ENCODE measurements around the gene FAM229B. TPM values are rescaled to one million over a fixed set of nuclear protein-coding genes. Genes with fewer than 3 reads are reported as not detected.
"Not testable (repeated sequence)": the region's sequence is repeated elsewhere in the genome, so short reads cannot be mapped to it uniquely, and the experiment has no call there.

The FAM229B gene
- total RNA-seq (2014; rRNA removed; shearing (Covaris generic); ENCODE audit: low replicate concordance) = 13.1 and 14.7 TPM in 2 replicates

DNA sequence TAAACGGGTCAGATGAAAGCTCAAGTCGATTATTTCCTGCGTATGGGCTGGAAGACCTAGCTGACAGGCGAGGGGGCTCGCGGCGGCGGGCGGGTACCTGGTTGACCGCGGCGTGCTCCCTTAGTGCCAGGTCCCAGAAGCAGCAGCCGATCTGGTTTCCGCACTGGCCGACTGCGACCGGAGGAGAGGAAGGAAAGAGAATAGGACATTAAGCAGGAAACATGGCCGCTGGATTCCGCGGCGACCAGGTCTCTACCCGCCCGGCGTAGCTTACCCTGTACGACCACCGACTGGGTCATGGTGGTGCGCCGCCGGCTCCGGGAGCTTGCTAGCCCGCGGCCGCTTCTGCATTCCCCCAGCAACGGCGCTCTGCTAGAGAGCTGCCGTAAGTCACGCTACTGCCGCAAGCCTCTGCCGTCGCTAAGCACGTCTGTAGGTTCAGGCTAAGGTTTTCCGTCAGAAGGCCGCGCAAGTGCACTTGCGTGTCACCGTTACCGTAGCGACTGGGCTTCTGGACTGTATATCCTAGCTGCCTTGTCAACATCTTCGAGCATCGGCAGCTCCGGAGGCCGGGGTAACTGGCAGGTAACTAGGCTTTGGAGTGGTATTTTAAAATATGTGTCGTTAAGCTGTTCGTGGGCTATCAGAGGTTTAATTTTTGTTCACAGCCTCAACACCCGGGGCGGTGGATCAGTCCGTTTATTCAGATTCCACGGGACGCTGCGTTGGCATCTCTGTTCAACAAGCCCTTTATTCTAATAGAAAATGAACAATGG lies at the start of gene FAM229B, which contains the start of gene TUBE1:
TSS of gene FAM229B (plus strand) at position 456 of the 776 bp plus-strand sequence. CDS start 11,693 bp downstream, outside the sequence.
TSS of gene TUBE1 (minus strand) at position 347 of the 776 bp plus-strand sequence. CDS start at position 299, 48 bp downstream.
- peak; percentile 84 for DNase-seq (ENCODE audit: low read depth)
- in situ Hi-C loops (cut with HindIII; ENCODE audit: low pct_unique_long_range_greater_than_20kb, low sequenced_read_pairs) = no loop called here

DNA sequence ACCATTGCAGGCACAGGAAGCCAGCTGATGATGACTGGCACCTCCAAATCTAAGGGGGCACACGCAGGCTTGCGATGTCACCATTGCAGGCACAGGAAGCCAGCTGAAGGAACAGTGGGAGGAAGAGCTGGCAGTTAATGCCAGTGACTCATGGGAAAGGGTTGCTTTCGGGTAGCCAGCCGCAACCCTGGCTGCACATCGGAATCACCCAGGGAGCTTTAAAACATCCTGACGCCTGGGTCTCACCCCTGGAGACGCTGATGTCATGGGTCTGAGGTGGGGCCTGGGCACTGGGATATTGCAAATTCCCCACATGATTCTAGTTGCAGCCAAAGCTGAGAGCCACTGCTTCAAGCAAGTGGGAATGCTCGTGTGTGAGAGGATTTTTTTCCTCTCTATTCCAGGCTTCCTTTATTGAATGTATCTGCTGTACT lies 49.6 kb upstream of the FAM229B start:
- DNase-seq (ENCODE audit: low read depth) = peak; percentile 65
- in situ Hi-C loops (cut with HindIII; ENCODE audit: low pct_unique_long_range_greater_than_20kb, low sequenced_read_pairs) = no loop called here

DNA sequence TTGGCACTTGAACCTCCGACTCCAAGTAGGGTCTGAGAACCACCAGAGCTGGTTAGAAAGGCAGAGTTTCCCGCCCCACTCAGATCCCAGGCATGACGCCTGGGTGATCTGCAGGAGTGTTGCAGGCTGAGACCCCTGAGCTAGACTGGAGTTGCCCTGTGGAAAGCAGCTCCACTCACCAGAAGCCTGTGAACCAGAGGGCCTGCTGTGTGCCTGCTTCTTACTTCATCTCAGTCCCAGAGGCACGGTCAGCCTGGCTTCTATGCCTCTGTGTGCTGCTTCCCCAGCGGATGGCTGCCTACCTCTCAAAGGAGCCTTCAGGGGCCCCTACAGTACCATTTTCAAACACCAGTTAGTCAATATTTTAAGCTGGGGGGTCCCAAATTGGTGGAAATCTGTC lies 49.1 kb upstream of the FAM229B start:
- in situ Hi-C loops (cut with HindIII; ENCODE audit: low pct_unique_long_range_greater_than_20kb, low sequenced_read_pairs) = no loop called here
- no peak for DNase-seq (ENCODE audit: low read depth)

- no peak for DNase-seq (ENCODE audit: low read depth)
- in situ Hi-C loops (cut with HindIII; ENCODE audit: low pct_unique_long_range_greater_than_20kb, low sequenced_read_pairs) = no loop called here
Observed at GRCh38 chr6:112038756-112039430, 48.5 kb upstream of the FAM229B start.

GRCh38 chr6:112039431-112039770 lies 48.0 kb upstream of the FAM229B start:
- in situ Hi-C loops (cut with HindIII; ENCODE audit: low pct_unique_long_range_greater_than_20kb, low sequenced_read_pairs) = no loop called here
- no peak for DNase-seq (ENCODE audit: low read depth)

DNA sequence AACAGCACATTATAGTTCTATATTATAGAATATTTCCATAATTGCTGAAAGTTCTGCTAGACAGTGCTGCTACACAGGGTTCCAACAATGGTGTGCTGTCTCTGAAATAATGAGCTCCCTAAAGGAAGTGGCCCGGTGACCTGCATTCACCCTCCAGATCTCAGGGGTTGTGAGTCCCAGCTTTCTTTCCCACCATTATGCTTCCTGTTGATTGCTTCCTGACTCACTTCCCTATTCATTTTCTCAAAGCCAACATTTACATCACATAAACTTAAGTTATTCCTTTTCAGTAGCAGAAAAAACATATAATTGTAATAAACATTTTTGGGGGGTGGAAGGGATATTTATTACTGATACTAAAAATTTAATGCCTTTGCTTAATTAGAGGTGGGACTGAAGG lies 46.4 kb upstream of the FAM229B start:
- DNase-seq (ENCODE audit: low read depth) = no peak
- in situ Hi-C loops (cut with HindIII; ENCODE audit: low pct_unique_long_range_greater_than_20kb, low sequenced_read_pairs) = no loop called here

DNA sequence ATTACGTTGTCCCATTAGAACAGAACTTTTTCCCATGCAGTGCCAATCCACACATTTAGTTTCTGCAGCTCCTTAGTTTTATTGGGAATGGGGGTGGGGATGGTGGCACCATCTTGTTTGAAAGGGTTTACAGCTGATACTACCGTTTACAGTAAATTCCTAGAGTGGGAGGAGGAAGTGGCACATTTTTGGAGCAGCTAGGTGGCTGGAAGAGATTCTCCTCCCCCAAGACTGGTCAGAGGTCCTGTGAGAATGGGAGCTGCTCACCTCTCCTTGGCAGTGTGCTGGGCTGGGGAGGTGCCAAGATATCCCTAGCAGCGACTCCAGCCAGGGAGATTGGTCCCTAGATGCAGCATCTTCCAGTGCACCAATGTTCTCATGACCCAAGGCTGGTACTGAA lies 45.9 kb upstream of the FAM229B start:
- in situ Hi-C loops (cut with HindIII; ENCODE audit: low pct_unique_long_range_greater_than_20kb, low sequenced_read_pairs) = no loop called here
- DNase-seq (ENCODE audit: low read depth) = no peak

- peak; percentile 75 for DNase-seq (ENCODE audit: low read depth)
- in situ Hi-C loops (cut with HindIII; ENCODE audit: low pct_unique_long_range_greater_than_20kb, low sequenced_read_pairs) = no loop called here
Observed at GRCh38 chr6:112043032-112044007, 44.1 kb upstream of the FAM229B start.

DNA sequence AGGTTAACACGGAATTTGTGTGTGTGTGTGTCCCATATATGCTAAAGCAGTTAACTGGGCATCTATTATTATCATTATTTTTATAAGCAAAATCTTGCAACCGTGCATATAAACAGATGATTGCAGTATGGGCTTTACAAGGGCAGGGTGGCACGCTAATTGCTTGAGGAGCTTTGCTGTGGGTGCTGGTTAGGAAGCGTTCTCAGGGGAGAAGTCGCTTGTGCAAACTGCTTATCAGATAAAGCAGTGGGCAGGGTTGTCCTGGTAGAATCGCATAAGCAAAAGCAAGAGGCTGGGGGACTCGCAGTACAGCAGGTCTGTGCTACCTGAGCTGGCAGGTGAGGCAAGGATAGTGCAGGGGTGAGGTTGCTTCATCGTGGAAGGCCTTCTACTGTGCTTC lies 43.2 kb upstream of the FAM229B start:
- in situ Hi-C loops (cut with HindIII; ENCODE audit: low pct_unique_long_range_greater_than_20kb, low sequenced_read_pairs) = no loop called here
- DNase-seq (ENCODE audit: low read depth) = no peak

DNA sequence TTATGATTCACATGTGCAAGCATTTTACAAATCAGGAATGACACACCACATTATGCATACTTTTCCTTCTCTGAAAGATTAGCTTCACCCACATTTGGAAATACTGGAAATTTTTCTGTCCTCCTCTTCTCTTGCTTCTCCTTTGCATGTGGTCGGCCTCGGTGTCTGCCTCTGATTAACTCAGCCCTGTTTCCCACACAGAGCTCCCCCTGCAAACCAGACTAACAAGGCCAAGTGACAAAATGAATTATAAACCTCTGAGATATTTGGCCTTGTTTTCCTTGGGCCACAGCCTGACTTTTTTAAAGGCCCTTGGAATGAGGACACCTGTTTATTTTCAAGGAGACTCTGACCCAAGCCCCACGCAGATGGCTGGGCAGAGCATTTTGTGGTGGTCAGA lies 42.5 kb upstream of the FAM229B start:
- in situ Hi-C loops (cut with HindIII; ENCODE audit: low pct_unique_long_range_greater_than_20kb, low sequenced_read_pairs) = no loop called here
- DNase-seq (ENCODE audit: low read depth) = peak; percentile 30

DNA sequence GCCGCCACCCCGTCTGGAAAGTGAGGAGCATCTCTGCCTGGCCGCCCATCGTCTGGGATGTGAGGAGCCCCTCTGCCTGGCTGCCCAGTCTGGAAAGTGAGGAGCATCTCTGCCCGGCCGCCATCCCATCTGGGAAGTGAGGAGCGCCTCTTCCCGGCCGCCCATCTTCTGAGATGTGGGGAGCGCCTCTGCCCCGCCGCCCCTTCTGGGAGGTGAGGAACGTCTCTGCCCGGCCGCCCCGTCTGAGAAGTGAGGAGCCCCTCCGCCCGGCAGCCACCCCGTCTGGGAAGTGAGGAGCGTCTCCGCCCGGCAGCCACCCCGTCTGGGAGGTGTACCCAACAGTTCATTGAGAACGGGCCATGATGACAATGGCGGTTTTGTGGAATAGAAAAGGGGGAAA lies 39.9 kb upstream of the FAM229B start:
- DNase-seq (ENCODE audit: low read depth); in situ Hi-C loops (cut with HindIII; ENCODE audit: low pct_unique_long_range_greater_than_20kb, low sequenced_read_pairs): not testable (repeated sequence)

DNA sequence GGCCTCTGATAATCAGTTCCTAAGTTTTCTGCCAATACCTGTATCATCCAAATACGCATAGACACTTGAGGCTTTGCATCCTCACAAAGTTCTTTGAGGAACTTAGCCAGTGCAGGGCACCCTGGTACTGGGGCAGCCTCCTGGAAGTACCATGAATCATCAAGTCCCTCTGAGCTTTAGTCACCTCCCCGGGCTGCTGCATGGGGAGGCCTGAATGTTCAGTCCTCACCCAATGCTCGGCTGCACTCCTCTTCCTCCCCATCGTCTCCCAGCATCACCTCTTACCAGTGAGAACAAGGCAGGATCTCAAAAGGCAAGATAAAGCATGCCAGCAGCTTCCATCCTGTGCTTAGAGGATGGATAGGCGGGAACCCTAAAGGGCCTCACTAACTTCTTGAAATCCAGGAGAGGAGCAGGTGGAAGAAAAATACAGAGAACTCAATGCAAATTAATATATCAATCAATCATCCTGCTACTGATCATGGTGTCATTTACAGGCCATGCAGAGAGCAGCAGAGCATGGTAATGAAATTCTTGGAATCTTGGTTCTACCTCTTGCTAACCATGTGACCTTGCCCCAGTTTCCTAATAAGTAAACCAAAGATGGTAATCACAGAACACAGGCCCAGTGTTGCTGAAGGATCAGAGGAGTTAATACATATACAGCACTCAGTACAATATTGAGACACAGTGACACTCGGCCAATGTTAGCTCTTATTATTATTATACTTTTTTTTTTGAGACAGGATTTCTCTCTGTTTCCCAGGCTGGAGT lies 38.2 kb upstream of the FAM229B start:
- in situ Hi-C loops (cut with HindIII; ENCODE audit: low pct_unique_long_range_greater_than_20kb, low sequenced_read_pairs) = no loop called here
- DNase-seq (ENCODE audit: low read depth) = peak; percentile 10

DNA sequence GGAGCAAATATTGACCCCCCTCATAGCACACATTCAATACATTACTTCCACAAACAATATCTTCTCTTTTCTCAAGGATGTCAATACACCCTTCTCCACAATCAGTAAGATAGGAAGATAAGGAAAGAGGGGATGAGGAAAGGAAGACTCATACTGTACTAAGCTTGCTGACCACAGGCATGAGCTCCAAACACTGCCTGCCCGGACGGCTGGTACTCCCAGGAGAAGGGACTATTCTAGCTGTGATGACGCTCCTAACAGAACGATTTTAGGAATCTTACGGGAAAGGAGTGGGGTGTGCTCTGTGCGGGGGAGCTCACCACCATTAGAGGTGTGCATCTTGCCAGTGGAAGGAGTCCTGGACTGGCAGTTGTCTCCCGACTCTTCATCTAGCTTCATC lies 37.4 kb upstream of the FAM229B start:
- in situ Hi-C loops (cut with HindIII; ENCODE audit: low pct_unique_long_range_greater_than_20kb, low sequenced_read_pairs) = no loop called here
- no peak for DNase-seq (ENCODE audit: low read depth)

DNA sequence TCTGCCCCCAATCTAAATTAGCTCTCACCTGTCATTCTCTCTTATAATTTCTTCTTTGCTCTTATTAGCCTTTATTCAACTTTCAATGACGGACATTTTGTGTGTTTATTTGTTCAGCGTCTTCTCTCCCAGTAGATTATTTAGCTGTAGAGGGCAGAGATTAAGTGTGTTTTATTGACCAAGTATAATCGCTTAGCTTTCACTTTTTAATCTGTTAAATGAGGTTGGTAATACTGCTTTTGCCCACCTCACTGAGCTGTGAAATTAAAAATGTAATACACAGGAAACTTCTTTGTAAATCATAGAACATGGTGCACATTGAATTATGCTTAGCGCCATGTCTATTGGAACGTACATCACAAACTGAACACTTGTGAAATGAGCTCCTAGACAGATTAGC lies 37.0 kb upstream of the FAM229B start:
- DNase-seq (ENCODE audit: low read depth) = no peak
- in situ Hi-C loops (cut with HindIII; ENCODE audit: low pct_unique_long_range_greater_than_20kb, low sequenced_read_pairs) = no loop called here

DNA sequence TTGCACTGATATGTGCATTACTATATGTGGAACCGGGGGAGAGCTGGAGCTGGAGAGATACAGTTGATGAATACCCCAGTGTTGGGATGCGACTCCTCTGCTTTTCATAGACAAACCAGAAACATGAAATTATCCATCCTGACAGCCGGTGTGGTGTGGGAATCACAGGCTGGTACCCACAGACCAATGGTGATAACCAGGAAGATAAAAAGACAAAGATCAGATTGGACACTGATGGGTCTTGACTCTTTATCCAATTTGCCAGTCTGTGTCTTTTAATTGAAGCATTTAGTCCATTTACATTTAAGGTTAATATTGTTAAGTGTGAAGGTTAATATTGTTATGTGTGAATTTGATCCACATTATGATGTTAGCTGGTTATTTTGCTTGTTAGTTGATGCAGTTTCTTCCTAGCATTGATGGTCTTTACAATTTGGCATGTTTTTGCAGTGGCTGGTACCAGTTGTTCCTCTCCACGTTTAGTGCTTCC lies 36.1 kb upstream of the FAM229B start:
- DNase-seq (ENCODE audit: low read depth); in situ Hi-C loops (cut with HindIII; ENCODE audit: low pct_unique_long_range_greater_than_20kb, low sequenced_read_pairs): not testable (repeated sequence)

DNA sequence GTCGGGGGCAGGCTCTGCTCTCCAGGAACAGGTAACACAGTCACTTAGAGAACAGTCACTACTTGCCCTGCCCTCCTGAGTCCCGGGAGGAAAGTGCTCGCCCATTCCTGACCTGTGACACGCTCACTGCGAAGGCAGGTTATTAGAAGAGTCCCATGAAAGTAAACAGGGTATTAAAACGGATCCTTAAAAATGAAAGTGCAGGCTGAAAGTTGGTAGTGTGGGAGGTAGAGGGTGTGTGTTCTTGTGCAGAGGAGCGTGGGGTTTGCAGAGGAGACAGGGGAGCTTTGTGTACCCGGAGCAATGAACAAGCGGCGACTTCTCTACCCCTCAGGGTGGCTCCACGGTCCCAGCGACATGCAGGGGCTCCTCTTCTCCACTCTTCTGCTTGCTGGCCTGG lies 33.4 kb upstream of the FAM229B start, which contains the start of gene CCN6:
TSS of gene CCN6 (plus strand) at position 104 of the 400 bp plus-strand sequence. CDS start at position 358, 254 bp downstream.
- DNase-seq (ENCODE audit: low read depth) = no peak
- in situ Hi-C loops (cut with HindIII; ENCODE audit: low pct_unique_long_range_greater_than_20kb, low sequenced_read_pairs) = no loop called here

DNA sequence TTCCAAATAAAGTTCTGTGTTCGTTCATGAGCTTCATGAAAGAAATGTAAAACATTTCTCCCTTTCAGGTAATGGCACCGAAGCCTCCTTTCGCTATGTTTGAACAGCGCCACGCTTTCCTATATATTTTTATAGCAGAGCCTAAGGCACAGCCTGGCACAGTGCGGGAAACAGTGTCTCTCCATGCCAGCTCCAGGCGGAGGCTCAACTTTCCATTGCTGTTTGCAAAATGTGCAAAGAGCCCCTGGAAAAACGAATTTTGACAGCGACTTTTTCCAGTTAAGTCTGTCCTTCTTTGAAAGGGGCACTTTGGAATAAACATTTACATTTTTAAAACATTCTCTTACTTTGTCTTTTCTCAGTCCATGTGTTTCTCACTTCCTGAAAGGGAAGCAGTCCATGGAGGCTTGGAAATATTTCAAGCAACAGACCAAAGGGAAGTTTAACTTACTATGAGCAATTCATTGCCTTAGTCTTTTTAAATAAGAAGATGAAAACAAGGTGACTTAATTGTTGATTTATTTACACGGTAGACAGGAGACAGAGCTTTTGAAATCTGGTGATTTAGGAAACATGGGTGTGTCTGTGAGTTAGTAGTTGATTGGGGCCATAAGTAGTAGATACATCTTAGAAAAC lies 32.7 kb upstream of the FAM229B start:
- in situ Hi-C loops (cut with HindIII; ENCODE audit: low pct_unique_long_range_greater_than_20kb, low sequenced_read_pairs) = no loop called here
- DNase-seq (ENCODE audit: low read depth) = no peak

Data from Caki2 (cell line).